Measurements from ENCODE around the gene PFKFB2. TPM values are rescaled to one million over a fixed set of nuclear protein-coding genes. Genes with fewer than 3 reads are reported as not detected.

PFKFB2 gene
- total and polyA plus RNA-seq, 2 donors (not counting 1 experiment from before 2014, with no cell fraction given), result 6.5 to 18.2 TPM

DNA sequence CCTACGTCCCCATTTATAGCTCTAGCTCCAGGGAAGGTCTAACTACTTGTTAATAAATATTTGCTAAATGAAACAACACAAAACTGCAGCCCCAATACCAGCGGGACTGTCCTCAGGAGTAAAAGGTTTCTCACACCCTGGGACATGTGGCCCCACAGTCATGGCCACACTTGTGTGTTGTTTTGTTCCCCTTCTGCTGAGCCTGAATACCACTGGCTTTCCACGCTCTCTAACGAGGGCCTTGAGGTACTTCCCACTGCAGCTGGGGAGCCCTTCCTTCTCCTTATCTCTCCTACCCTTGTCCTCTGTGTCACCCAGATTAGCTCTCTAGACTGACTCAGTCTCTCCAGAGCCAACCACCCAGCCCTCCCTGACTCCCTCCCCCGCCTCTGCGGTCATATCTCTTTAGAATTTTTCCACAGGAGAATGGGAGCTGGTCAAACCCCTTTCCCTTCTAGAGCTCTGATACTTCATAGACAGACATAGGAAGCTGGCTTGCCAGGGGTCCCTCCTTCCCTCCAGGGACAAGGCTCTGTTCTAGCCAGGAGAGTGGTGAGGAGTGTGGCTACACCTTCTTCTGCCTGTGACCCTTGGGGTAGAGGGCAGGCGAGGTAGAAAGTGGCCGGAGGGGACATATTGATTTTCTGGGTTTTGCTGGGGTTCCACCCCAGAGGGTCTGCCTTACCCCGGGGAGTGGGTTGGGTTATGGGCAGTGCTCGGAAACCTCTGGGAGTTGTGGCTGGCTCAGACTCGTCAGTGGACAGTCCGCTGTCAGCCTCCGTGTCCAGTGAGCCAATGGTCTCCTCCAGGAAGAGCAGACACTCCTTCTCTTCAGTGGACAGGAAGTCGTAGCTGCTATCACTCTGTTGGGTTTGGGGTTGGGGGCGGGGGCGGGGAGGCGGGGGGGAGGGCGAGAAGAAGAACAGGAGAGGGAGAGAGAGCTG is 28.6 kb upstream of the PFKFB2 start:
- no peak for DNase-seq
- H3K79me2 ChIP-seq (ENCODE audit: control insufficient read depth, insufficient read depth, low read length), result no peaks in the 10 kb centered on the region
- peaks cover 0 to 19% (median 9%) of the 10 kb centered on the region in 4 experiments for H3K27me3 ChIP-seq (replicated peaks in 1 of 4; ENCODE audit: control extremely low read depth in 1 of 4, control insufficient read depth in 3 of 4, insufficient read depth in 4 of 4, low read length in 3 of 4)
- Mint-ChIP-seq H3K4me1 (no peaks in the 10 kb centered on the region), H3K4me3 (no peak overlapping the region), H3K27me3 (peaks cover 36% of the 10 kb centered on the region), H3K27ac (no peak overlapping the region), H3K9me3 (ENCODE audit: insufficient read depth) (no peaks in the 10 kb centered on the region)
- CTCF ChIA-PET, result interaction anchor here (0.7 kb wide), 1 partner anchor 30 kb away, joined by 3 read pairs; no protein-coding TSS in a partner anchor
- no peak for ATAC-seq (ENCODE audit: low read depth)
- no peaks in the 10 kb centered on the region for H4K20me1 ChIP-seq (ENCODE audit: control insufficient read depth, insufficient read depth, low read length, poor library complexity, severe bottlenecking)
- no peak overlapping the region for H3K4me3 ChIP-seq (ENCODE audit: control extremely low read depth in 1 of 5, extremely low read depth in 1 of 5, insufficient read depth in 1 of 5, low read depth in 2 of 5, low read length in 4 of 5)
- TF ChIP-seq EZH2 (IDR thresholded peaks at IDR 0.05; ENCODE audit: borderline replicate concordance, insufficient read depth, low read depth, low read length, poor library complexity, severe bottlenecking) (no peak), CTCF (IDR thresholded peaks at IDR 0.05) (no peak)
- no peaks in the 10 kb centered on the region for H3K9me3 ChIP-seq (ENCODE audit: control extremely low read depth in 1 of 3, control insufficient read depth in 2 of 3, insufficient read depth in 1 of 3, low read length in 2 of 3)
- POLR2A ChIA-PET, result no interaction called here
- 47% methylated on average over 6 of the region's 18 CpGs for WGBS (ENCODE audit: insufficient coverage)
- H3K4me1 ChIP-seq (ENCODE audit: control insufficient read depth in 2 of 2, insufficient read depth in 2 of 2, low read length in 2 of 2), result no peaks in the 10 kb centered on the region
- H3K9ac ChIP-seq (ENCODE audit: low read length), result no peak overlapping the region
- no peak overlapping the region for H3K27ac ChIP-seq (ENCODE audit: low read length in 2 of 2)
- intact Hi-C loops (cut with micrococcal nuclease), result no loop called here
- H3K4me2 ChIP-seq (replicated peaks; ENCODE audit: low read depth, low read length, poor library complexity, severe bottlenecking), result no peak overlapping the region
- no peak overlapping the region for H2AFZ ChIP-seq (ENCODE audit: insufficient read depth, low read depth, low read length, poor library complexity, severe bottlenecking)
- H3K36me3 ChIP-seq (replicated peaks in 1 of 2; ENCODE audit: control extremely low read depth in 1 of 2, control insufficient read depth in 1 of 2, extremely low read depth in 1 of 2, insufficient read depth in 2 of 2, low read length in 1 of 2), result no peaks in the 10 kb centered on the region

All from B cell (primary cell).